Adipocyte (in vitro differentiated cells): Measurements from ENCODE around the gene DNAJC12.
"Not testable (repeated sequence)": the region's sequence is repeated elsewhere in the genome, so short reads cannot be mapped to it uniquely, and the experiment has no call there.

ENCODE experiments used
- DNase-seq: peaks from one replicate; pipeline ENCODE4 v3.0.0-alpha.2; 2015; ENCODE audit warnings: low read depth
- H3K27me3 ChIP-seq: replicated peaks from 2 replicates; pipeline ENCODE4 v1.7.0; 2013; ENCODE audit warnings: mild to moderate bottlenecking, low read length, moderate library complexity; ENCODE audit not compliant: control insufficient read depth, insufficient read depth
- H3K36me3 ChIP-seq: 2 replicates; pipeline ENCODE4 v1.7.0; 2013; ENCODE audit warnings: low read length, mild to moderate bottlenecking, moderate library complexity; ENCODE audit not compliant: control insufficient read depth, insufficient read depth, severe bottlenecking
- H3K4me1 ChIP-seq: 2 replicates; pipeline ENCODE4 v1.7.0; 2013; ENCODE audit warnings: mild to moderate bottlenecking, low read length, moderate library complexity; ENCODE audit not compliant: control insufficient read depth, insufficient read depth
- H3K4me3 ChIP-seq: 2 replicates; pipeline ENCODE4 v1.7.0; 2013; ENCODE audit warnings: mild to moderate bottlenecking, low read length, moderate library complexity
- H3K9ac ChIP-seq: 2 replicates; pipeline ENCODE4 v1.7.0; 2013; ENCODE audit warnings: mild to moderate bottlenecking, low read length, moderate library complexity
- H3K9me3 ChIP-seq: 2 replicates; pipeline ENCODE4 v1.7.0; 2013; ENCODE audit warnings: mild to moderate bottlenecking, low read length, moderate library complexity; ENCODE audit not compliant: control insufficient read depth

The DNAJC12 gene

DNA sequence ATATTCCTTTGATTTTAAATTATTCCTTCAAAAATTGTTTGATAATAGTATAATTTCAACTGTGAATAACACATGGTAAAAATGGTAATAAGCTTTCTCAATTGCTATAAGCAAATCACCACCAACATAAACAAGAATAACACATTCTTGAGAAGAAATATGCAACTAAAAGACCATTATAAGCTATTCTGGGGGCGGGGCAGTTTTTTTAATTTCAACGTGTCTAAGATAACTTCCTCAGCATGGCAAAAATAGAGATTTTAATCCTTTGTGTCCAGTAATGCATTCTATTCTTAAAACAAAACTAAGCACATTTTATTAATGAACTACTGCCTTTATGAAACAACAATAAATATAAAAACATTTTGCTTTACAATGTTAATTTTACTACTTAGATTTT, 1.5 kb downstream of the DNAJC12 start:
- Histone ChIP-seq H3K36me3 (no peaks in the 10 kb centered on the region), H3K4me1 (no peaks in the 10 kb centered on the region), H3K27me3 (no peaks in the 10 kb centered on the region), H3K9me3 (no peaks in the 10 kb centered on the region), H3K4me3 (no peak overlapping the region), H3K9ac (no peak overlapping the region)
- peak; percentile 15 for DNase-seq

DNA sequence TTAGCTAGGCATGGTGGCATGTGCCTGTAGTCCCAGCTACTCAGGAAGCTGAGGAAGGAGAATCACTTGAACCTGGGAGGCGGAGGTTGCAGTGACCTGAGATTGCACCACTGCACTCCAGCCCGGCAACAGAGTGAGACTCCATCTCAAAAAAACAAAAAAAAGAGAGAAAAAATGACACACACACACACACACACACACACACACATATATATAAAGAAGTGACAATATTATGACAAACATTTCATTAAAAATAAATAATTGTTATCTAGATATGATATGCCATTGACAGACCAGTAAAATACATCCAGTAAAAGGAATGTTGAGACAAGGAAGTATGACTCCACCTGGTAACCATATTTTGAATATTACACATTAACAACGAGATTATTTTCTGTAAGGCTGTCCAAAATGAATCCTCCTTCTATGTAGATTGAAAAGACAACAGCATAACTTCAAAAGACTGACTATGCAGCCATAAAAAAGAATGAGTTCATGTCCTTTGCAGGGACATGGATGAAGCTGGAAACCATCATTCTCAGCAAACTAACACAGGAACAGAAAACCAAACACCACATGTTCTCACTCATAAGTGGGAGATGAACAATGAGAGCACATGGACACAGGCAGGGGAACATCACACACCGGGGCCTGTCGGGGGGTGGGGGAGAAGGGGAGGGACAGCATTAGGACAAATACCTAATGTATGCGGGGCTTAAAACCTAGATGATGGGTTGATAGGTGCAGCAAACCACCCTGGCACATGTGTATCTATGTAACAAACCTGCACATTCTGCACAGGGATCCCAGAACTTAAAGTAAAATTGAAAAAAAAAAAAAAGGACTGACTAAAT, 2.2 kb downstream of the DNAJC12 start:
- H3K9ac ChIP-seq, H3K4me1 ChIP-seq, H3K36me3 ChIP-seq, H3K9me3 ChIP-seq, H3K27me3 ChIP-seq, DNase-seq, H3K4me3 ChIP-seq: not testable (repeated sequence)

DNA sequence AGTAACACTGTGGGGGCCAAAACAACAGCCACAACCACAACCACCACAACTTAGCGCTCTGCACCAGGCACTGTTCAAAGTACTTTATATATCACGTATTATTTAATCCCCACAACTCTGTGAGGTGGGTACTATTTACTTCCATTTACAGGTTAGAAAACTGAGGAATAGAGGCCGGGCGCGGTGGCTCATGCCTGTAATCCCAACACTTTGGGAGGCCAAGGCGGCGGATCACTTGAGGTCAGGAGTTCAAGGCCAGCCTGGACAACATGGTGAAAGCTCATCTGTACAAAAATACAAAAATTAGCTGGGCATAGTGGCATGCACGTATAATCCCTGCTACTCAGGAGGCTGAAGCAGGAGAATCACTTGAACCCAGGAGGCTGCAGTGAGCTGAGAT, 3.6 kb downstream of the DNAJC12 start:
- H3K27me3 ChIP-seq = no peaks in the 10 kb centered on the region
- H3K4me1 ChIP-seq = no peaks in the 10 kb centered on the region
- no peak for DNase-seq
- H3K36me3 ChIP-seq = no peaks in the 10 kb centered on the region
- no peak overlapping the region for H3K4me3 ChIP-seq
- H3K9ac ChIP-seq = no peak overlapping the region
- no peaks in the 10 kb centered on the region for H3K9me3 ChIP-seq

DNA sequence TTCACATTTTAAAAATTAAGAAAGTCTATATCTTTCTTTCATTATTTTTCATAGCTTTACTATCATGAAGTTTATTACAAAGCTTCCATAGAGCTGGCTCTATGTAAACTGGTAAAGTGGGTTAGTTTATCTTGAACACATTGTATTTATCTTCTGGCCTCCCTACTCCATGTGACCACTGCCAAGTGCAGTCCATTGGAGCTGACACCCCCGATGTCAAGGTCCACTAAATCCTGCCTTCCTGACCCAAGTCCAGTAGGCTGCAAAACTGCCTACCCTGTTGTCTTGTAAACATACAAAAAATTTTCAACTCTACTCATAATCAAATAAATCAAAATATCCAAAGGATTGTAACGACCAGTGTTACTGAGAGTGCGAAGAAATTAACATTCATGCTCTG, 10.2 kb downstream of the DNAJC12 start:
- Histone ChIP-seq H3K27me3 (no peaks in the 10 kb centered on the region), H3K4me1 (no peaks in the 10 kb centered on the region), H3K9ac (no peak overlapping the region), H3K4me3 (no peak overlapping the region), H3K36me3 (no peaks in the 10 kb centered on the region), H3K9me3 (no peaks in the 10 kb centered on the region)
- DNase-seq = no peak

DNA sequence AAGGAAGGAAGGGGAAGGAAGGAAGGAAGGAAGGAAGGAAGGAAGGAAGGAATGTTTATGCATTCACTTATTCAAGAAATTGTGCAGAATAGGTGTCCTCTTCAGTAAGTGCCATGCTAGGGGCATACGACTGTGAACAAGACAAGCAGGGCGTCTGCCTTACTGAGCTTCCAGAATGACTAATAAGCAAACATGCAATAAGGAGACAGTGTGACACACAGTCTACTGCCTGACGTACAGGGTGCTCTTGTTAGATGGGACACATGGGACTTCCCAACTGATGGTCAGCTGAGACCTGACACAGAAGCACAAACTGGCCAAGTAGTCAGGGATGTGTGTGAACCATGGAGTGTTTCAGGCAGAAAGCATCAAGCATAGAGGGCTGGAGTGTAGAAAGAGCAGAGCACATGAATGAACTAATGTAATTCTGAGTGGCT, 18.2 kb downstream of the DNAJC12 start:
- no peaks in the 10 kb centered on the region for H3K36me3 ChIP-seq
- no peak overlapping the region for H3K4me3 ChIP-seq
- H3K27me3 ChIP-seq = no peaks in the 10 kb centered on the region
- no peak overlapping the region for H3K9ac ChIP-seq
- H3K9me3 ChIP-seq = no peaks in the 10 kb centered on the region
- H3K4me1 ChIP-seq = peaks cover 2% of the 10 kb centered on the region
- DNase-seq = peak; percentile 30

DNA sequence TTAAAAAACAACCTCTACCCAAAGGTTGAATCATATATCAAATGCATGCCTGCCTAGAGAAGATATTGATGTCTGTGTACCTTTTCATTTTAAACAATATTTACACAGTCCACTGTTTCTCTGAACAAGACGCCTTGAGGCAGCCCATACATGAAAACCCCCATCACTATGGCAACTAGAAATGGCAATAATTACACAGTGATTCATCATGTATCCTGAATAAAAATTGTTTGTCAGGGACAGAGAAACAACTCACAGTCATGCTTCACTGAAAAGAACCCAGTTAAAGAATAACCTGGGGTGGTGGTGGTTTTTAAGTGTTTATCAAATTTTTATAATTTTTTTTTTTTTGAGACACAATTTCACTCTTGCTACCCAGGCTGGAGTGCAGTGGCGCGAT, 19.7 kb downstream of the DNAJC12 start:
- H3K27me3 ChIP-seq = no peaks in the 10 kb centered on the region
- no peak overlapping the region for H3K4me3 ChIP-seq
- no peaks in the 10 kb centered on the region for H3K9me3 ChIP-seq
- H3K9ac ChIP-seq = no peak overlapping the region
- peaks cover 2% of the 10 kb centered on the region for H3K4me1 ChIP-seq
- DNase-seq = peak; percentile 68
- H3K36me3 ChIP-seq = no peaks in the 10 kb centered on the region

DNA sequence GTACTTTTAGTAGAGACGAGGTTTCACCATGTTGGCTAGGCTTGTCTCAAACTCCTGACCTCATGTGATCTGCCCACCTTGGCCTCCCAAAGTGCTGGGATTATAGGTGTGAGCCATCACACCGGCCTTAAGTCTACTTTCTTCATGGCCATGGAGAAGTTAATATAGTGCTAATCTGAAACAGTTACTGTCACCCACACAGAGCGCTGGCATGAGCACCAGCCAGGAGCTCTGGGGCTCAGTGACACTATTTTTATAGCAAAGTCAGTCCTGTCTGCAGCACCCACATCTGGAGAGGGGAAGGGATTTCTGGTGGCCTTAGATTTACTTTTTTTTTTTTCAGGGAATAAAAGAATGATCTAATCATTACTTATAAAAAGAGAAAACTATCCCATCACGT, 21.3 kb downstream of the DNAJC12 start:
- Histone ChIP-seq H3K4me3 (no peak overlapping the region), H3K36me3 (no peaks in the 10 kb centered on the region), H3K4me1 (peaks cover 2% of the 10 kb centered on the region), H3K9ac (no peak overlapping the region), H3K27me3 (no peaks in the 10 kb centered on the region), H3K9me3 (no peaks in the 10 kb centered on the region)
- DNase-seq = no peak

DNA sequence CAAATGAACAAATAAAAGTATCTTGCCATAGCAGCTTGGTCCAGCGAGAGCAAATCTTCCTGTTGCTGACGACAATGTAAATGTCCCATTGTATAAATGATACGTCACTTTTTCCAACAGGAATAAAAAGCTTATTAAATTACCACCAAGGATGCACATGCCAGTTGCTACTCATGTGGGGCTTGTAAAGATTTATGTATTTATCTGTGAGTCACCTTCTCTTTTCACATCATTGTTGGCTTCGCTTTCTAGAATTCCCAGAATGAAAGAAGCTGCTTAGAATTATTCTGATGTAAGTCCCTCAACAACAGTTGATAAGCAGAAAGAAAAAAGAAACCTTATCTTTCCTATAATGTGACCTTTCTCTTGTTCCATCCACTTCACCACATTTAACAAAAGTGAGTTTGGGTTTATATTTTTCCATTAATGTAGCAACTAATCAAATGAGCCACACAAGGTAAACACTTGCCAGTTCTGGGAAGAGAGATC, 22.4 kb downstream of the DNAJC12 start:
- Histone ChIP-seq H3K9ac (no peak overlapping the region), H3K9me3 (no peaks in the 10 kb centered on the region), H3K4me1 (peaks cover 2% of the 10 kb centered on the region), H3K4me3 (no peak overlapping the region), H3K27me3 (no peaks in the 10 kb centered on the region), H3K36me3 (no peaks in the 10 kb centered on the region)
- DNase-seq = no peak

DNA sequence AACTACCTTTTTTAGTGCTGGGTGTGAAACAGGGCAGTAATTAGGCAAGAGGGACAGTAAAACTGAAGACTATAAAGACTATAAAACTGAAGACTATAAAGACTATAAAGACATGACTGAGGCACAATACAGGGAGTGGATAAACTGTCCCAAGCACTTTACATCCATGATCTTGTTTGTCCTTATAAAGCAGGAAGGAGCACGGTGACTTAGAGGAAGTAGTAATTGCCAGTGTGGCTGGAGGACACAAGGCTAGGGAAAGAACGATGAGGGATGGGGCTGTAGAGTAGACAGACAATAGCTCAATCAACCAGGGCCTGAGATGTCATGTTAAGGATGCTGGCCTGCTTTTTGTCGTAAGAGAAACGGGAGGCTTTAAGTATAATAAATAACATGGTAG, 26.0 kb downstream of the DNAJC12 start:
- Histone ChIP-seq H3K9me3 (no peaks in the 10 kb centered on the region), H3K4me3 (no peak overlapping the region), H3K36me3 (no peaks in the 10 kb centered on the region), H3K4me1 (peaks cover 2% of the 10 kb centered on the region), H3K9ac (no peak overlapping the region), H3K27me3 (no peaks in the 10 kb centered on the region)
- DNase-seq = no peak

DNA sequence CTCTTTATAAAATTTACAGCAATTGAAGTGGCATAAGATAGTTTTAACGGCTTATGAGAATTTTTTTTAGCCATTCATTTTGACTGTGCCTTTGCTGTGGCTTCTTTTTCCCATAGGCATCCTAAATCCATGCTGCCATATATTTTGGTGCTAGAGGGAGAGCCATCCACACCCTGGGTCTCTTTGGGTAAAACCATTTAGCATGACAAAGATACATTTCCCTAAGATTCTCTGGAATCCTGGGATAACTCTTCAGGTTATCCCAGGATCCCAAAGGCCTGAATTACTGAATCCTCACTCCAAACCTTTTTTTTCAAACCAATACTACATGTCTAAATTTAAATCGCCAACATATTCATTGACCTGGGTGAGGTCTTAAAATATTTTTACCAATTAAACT, 28.9 kb downstream of the DNAJC12 start:
- Histone ChIP-seq H3K27me3 (no peaks in the 10 kb centered on the region), H3K4me1 (no peaks in the 10 kb centered on the region), H3K9ac (no peak overlapping the region), H3K4me3 (no peak overlapping the region), H3K36me3 (no peaks in the 10 kb centered on the region), H3K9me3 (no peaks in the 10 kb centered on the region)
- no peak for DNase-seq

DNA sequence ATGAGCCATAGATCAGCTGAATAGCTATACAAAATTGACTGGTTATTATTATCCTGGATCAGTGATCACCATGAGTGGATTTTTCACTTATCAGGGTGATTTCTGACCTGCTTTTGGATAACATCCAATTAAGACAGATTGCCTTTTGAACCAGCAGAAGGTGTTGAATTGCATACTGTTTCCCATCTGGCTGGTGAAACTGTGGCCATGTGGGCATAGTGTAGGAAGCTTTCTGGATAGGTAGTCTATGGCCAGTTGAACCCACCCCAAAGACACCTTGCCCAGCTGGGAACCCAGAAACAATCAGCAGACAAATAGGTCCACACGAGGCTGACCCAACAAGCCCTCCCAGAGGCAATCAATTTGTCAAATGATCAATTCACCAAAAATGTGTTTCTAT, 29.3 kb downstream of the DNAJC12 start:
- Histone ChIP-seq H3K27me3 (no peaks in the 10 kb centered on the region), H3K36me3 (no peaks in the 10 kb centered on the region), H3K9ac (no peak overlapping the region), H3K4me3 (no peak overlapping the region), H3K9me3 (no peaks in the 10 kb centered on the region), H3K4me1 (peaks cover 4% of the 10 kb centered on the region)
- DNase-seq = no peak
